Measurements from ENCODE around the gene CACUL1. TPM values are rescaled to one million over a fixed set of nuclear protein-coding genes. Genes with fewer than 3 reads are reported as not detected.

The CACUL1 gene
- total RNA-seq, 1 donor from 2014 or later, result 23.6 TPM

DNA sequence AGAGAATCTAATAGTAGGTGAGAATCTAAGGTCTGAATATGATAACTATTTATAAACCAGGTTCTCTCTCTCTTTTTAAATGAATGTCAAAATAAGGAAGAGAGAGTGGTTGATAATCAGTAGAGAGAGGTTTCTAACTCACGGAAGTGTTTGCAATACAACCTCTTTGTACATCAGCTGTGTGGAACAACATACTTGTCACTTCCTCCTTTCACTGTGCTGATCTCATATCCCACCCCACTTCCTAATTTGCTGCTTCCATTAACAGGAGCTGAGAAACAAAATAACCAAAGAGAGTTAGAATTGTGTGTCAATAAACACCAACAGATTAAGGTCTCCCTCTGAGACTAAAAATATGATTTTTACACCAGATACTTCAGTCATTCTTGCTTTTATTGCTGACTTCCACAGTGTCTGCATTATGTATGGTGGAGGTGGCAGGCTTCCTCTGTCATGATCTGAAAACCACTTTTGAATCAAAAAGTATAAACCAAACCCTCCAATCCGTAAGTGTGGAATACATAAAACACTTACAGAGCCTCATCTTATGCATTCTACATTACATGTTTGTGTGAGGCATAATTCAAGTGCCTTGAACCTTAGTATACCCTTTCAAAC lies 25.0 kb downstream of the CACUL1 start:
- no peaks in the 10 kb centered on the region for H3K36me3 ChIP-seq
- H3K9me3 ChIP-seq, result no peaks in the 10 kb centered on the region
- no peak overlapping the region for H3K4me3 ChIP-seq
- DNase-seq (ENCODE audit: low spot score in 2 of 2), result no peak
- peaks cover 0 to 10% of the 10 kb centered on the region in 2 donors for H3K4me1 ChIP-seq
- peak overlapping the region in 1 of 2 donors; percentile 15 for H3K27ac ChIP-seq
- TF ChIP-seq, protein P1, sequence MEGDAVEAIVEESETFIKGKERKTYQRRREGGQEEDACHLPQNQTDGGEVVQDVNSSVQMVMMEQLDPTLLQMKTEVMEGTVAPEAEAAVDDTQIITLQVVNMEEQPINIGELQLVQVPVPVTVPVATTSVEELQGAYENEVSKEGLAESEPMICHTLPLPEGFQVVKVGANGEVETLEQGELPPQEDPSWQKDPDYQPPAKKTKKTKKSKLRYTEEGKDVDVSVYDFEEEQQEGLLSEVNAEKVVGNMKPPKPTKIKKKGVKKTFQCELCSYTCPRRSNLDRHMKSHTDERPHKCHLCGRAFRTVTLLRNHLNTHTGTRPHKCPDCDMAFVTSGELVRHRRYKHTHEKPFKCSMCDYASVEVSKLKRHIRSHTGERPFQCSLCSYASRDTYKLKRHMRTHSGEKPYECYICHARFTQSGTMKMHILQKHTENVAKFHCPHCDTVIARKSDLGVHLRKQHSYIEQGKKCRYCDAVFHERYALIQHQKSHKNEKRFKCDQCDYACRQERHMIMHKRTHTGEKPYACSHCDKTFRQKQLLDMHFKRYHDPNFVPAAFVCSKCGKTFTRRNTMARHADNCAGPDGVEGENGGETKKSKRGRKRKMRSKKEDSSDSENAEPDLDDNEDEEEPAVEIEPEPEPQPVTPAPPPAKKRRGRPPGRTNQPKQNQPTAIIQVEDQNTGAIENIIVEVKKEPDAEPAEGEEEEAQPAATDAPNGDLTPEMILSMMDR (IDR thresholded peaks at IDR 0.05), result no peak
- intact Hi-C loops (cut with DNase I), result no loop called here
- H3K27me3 ChIP-seq, result no peaks in the 10 kb centered on the region

GRCh38 chr10:118729200-118729599 lies 25.6 kb downstream of the CACUL1 start:
- no peak for DNase-seq (ENCODE audit: low spot score in 2 of 2)
- Histone ChIP-seq H3K9me3 (no peaks in the 10 kb centered on the region), H3K27ac (no peak overlapping the region), H3K27me3 (no peaks in the 10 kb centered on the region), H3K4me1 (peaks cover 0 to 10% of the 10 kb centered on the region in 2 donors), H3K36me3 (no peaks in the 10 kb centered on the region), H3K4me3 (no peak overlapping the region)
- TF ChIP-seq, protein P1 (IDR thresholded peaks at IDR 0.05), result no peak
- intact Hi-C loops (cut with DNase I), result no loop called here

DNA sequence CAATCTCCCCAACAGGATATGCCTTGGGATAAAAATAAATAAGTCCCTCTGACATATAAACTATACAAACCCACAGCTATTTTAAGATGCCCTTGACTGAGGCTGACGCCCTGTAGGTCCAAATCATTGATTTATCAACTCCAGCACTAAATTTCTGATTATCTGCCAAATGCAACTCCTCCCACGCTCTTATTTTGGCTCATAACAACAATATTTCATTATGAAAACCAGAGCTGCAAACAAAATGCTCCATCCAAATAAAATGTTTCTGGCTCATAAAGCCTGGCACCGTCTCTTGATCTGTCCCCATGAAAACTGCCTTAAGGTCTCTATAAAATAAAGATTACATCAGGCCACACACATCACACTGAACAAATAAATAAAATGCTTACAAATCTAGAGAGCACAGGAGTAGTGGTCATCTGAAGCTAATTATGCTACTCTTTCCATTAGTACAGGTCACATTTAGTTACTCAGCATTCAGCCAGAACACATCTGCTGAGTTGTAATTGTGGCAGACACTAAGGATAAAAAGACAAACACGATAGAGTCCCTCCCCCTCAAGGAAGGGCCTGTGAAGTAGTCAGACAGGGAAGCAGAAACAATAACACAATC lies 28.8 kb downstream of the CACUL1 start:
- peaks cover 0 to 6% of the 10 kb centered on the region in 2 donors for H3K4me1 ChIP-seq
- H3K9me3 ChIP-seq, result no peaks in the 10 kb centered on the region
- no peaks in the 10 kb centered on the region for H3K36me3 ChIP-seq
- H3K27ac ChIP-seq, result no peak overlapping the region
- intact Hi-C loops (cut with DNase I), result no loop called here
- DNase-seq (ENCODE audit: low spot score in 2 of 2), result no peak
- TF ChIP-seq, protein P1 (IDR thresholded peaks at IDR 0.05), result no peak
- no peaks in the 10 kb centered on the region for H3K27me3 ChIP-seq
- no peak overlapping the region for H3K4me3 ChIP-seq

DNA sequence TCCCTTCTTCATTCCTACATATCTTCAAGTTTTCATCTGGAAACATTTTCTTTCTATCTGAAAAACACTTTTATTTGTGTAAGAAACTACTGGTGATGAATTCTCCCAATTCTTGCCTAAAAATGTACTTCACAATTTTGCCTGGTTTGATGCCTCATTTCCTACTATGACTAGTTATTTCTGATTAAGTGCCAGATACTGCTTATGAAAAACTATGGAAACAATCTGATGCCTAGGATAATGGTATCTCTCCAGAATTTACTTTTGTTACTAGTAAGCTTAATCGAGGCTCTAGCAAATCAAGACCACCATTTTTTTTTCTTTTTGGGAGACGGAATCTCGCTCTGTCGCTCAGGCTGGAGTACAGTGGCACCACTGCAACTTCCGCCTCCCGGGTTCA lies 31.3 kb downstream of the CACUL1 start:
- TF ChIP-seq, protein P1 (IDR thresholded peaks at IDR 0.05), result no peak
- no peak for DNase-seq (ENCODE audit: low spot score in 2 of 2)
- Histone ChIP-seq H3K36me3 (no peaks in the 10 kb centered on the region), H3K4me1 (peaks cover 3 to 10% of the 10 kb centered on the region in 2 donors), H3K27ac (no peak overlapping the region), H3K27me3 (no peaks in the 10 kb centered on the region), H3K4me3 (no peak overlapping the region), H3K9me3 (no peaks in the 10 kb centered on the region)
- intact Hi-C loops (cut with DNase I), result no loop called here

GRCh38 chr10:118721539-118721876 lies 33.3 kb downstream of the CACUL1 start:
- H3K27ac ChIP-seq, result no peak overlapping the region

More at GRCh38 chr10:118721539-118721876, 33.3 kb downstream of the CACUL1 start:
- intact Hi-C loops (cut with DNase I), result loop anchor here (1.0 kb wide), 1 partner anchor 153 kb away; no protein-coding TSS in a partner anchor
- TF ChIP-seq, protein P1 (IDR thresholded peaks at IDR 0.05), result no peak
- Histone ChIP-seq H3K36me3 (no peaks in the 10 kb centered on the region), H3K9me3 (no peaks in the 10 kb centered on the region), H3K4me1 (peaks cover 3 to 9% of the 10 kb centered on the region in 2 donors), H3K4me3 (no peak overlapping the region), H3K27me3 (no peaks in the 10 kb centered on the region)
- DNase-seq (ENCODE audit: low spot score in 2 of 2), result no peak
